Activated CD8-positive, alpha-beta memory T cell treated with anti-CD3 and anti-CD28 coated beads for 24 hours (primary cell): Measurements from ENCODE around the gene CILP.

Source experiments
- DNase-seq: peaks from one replicate; pipeline ENCODE4 v3.0.0-alpha.2; 2020

The CILP gene

DNA sequence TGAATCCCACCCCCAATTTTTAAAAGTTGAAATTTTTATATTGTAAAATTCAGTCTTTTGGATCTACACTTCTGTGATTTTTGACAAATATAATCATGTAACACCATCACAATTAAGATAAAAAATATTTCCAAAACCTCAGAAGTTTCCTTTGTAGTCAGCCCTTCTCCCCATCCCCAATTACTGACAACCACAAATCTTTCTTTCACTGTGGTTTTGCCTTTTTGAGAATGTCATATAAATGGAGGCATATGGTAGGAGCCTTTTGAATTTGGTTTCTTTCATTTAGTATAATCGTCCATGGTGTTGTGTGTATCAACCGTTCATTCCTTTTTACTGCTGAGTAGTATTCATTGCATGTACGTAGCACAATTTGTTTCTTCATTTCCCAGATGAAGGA, 7.9 kb upstream of the CILP start:
- no peak for DNase-seq

DNA sequence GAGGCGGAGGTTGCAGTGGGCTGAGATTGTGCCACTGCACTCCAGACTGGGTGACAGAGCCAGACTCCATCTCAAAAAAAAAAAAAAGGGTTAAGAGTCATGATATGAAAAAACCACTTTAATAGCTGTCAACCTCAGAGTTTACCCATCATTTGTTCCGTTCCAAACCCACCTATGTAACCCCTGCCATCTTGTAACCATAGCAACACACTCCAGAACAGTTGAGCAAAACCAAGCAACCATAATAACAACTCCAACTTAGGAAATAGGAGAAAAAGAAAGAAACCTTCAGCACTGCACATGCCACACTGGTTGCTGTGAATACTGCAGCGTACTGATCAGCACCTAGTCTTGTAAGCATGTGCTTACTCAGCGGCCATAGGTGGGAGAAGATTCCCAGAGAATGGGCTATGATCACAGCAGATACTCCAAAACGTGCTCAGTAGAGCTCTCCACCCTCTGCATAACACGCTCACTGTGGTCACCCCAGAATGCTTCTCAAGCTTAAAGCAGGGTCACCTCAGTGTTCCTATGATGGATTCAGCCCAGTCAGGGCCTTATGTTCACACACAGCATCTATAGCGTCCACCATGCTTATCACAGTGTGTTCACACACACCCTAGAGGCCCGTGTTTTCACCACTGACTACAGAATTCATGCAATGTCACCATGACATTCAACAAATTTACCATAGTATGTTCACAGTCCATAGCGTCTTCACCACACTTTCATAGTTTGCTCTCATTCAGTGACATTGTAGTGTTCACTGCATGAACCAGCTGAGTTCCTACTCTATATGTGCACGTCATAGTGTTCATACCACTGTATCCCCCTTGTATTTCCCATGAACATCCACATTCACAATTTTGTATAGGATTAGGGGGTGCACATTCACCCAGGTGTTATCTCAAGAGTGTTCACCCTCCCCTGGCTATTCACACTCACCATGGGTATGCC, 6.5 kb upstream of the CILP start:
- DNase-seq = no peak

DNA sequence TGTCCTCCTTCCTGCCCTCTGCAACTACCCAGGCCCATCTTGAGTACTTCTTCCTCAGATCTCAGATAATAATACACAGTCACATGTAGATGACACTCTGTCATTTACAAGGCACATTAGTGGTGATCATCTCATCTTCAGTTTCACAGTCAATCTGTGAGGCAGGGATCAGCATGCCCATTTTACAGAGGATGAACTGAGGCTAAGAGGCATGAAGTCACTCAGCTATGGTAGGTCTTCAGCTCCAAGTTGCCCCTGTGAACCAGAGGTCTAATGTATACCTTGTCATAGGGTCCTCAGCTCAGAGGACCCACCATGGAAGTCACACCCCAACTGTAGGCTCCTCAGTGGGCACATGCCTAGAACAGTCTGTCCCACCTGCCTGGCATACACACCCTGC, 4.2 kb upstream of the CILP start:
- DNase-seq = no peak

DNA sequence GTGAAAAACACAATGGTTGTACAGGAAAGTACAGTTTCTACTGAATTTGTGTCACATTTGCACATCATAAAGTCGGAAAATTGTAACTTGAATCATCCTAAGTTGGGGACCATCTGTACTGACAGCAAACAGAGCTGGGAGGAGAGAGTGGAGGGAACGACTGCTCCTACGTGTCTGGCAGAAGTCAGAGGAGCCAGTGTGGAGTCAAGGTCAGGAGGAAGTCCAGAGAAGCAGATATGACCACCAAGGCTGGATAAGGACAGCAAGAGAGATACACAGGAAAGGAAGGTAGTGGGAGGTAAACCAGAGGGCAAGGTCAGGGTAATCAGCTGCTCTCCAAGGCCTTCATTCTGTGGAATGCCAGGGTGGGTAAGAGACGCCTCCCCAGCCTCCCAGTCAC, 2.7 kb upstream of the CILP start:
- DNase-seq = no peak

DNA sequence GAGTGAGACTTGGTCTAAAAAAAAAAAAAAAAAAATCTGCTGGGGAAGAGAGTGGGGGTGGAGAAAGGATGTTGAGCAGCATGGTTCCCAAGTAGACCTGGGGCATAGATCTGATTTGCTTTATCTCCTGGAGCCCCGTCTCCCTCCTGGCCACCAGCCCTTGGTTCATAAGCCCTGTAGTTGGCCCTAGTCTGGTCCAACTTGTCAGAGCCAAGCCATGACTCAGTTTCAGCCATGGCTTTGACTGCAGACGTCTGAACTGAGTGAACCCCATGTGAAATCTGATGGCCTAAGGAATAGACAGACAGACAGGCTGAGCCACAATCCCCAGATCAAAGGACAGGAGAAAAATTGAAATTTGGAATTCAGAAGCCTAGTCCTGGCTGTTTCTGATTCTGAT, 2.0 kb upstream of the CILP start:
- DNase-seq = no peak

DNA sequence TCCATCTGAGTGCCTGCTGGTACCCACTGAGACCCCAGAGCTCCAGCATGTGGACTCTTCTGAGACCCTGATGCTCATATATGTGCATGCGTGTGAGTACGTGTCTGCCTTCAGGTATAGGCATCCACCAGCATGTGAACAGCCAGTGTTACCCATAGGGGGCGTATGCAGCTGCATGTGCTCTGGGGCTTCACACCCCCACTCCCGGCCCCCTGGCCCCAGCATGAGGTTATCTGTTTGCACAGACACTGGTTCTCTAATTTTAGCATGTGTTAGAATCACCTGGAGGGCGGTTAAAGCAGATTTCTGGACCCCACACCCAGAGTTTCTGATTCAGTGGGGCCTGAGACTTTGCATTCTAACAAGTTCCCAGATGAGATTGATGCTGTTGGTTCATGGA, 824 bp upstream of the CILP start:
- DNase-seq = peak; percentile 63

DNA sequence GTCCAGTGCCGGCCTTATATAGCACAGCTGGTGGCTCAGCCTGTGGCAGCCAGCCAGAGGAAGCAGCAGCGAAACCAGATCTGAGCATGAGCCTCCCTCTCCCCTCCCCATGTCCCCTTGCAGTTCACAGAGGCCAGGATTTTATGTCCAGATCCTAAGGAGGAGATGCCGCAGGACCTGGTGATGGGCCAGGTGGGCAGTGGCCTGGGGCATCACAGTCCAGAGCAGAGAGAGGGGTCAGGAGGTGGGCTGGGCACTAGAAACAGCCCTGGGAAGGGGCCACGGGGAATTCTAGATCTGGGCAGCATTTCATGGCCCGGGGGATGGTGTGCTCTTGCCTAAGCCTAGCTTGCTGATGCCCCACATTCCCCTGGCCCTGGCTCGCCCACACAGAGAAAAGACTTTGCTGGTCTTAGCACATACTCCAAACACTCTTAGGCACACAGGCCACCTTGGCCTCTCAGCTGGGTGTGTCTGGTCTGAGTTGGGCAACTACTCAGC, 259 bp upstream of the CILP start:
- DNase-seq = no peak

DNA sequence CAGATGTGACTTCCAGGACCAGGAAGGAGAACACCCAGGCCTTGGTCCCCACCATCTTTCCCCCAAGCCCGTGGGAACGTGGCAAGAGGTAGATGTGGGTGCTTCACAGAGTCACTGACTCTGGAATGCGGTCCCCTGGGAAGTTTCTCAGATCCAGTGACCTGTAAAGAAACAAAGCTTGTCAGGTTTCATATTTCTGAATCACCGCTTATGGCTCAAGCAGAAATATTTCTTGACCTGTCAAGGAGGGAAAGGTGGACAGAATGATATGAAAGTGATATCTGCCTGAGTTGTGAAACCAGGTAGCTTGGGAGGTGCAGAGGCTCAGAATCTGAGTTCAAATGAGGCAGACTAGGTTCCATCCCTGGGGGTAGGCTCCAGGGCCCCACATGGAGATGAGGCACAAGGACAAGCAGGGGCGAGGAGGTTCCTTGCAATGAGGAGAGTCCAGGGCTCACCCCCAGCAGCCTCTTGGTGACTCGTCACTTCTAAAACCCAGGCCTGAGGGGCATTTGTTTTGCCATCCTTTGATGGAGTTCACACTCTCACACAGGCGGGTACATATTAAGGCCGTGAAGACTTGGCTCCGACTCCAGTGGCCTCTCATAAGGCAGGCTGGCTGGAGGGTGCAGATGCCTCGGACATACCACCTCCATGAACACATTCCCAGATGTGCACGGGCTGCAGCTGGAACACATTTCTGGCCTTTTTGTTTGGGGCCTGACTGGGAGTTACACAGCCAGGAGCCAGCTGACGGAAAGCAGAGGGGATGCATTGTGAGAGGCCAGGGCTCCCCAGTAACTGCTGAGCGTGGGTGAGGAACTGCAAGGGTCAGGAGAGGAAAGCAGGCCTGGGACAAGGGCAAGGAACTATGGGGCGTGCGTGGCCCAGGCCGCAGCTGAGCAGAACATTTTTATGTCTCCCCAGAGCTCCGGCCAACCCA, 1.3 kb downstream of the CILP start:
- DNase-seq = no peak

DNA sequence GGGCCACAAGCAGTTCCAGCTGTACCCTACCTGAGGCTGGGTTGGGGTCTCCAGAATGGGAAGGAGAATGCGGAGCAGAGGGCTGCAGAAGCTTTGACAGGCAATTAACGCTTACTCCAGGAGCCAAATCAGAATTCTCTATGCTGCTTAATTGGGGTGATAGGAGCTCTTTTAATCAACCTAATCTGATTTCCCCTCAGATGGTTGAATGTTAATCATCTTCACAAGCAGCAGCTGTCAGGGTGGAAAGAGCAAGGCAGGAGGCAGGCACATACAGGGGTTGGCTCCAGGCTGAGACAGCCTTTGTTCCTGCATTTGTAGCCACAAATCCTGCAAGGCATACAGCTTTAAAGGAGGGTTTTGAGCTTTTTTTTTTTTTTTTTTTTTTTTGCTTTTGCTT, 2.6 kb downstream of the CILP start:
- DNase-seq = no peak

DNA sequence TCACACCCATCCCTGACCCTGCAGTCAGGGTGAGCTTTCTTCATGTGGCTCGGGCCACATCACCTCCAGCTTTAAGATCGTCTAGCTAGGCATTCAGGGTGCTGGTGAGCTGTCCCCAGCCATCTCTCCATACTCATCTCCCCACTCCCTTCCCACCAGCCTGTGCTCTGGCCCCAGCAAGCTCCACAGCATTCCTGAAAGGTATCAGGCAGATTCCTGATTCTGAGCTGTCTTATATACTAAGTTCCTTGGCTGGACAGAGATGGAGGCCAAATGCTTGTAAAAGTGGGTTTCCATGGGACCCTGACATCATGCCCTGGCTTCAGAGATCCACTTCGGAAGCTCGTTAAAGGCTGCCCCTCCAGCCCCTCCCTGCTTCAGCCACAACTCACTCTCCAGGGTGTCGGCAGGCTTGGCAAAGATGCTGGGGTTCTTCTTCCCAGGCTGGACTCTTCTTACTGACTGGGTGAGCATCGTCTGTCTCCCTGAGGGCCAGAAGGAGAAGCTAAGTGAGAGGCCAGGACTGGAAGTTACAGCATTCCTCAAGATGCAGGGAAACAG, 3.9 kb downstream of the CILP start:
- DNase-seq = no peak

DNA sequence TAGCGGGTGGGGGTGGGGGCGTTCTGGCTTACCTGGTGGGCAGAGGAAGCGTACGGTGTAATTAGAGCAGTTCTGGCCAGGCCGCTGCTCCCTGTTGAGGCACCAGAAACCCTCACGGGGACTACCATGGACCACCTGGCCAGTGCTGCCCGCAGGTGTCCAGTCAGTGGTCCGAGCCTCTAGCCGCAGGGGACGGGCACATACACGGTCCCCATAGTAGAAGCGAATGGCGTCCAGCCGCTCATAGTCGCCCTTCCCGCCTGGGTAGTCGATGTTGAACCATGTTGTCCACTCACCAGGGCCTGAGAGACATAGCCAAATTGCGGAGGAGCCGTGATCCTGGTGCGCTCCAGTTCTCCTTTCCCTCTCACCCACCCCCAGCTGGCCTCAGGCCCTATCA, 4.5 kb downstream of the CILP start:
- no peak for DNase-seq

DNA sequence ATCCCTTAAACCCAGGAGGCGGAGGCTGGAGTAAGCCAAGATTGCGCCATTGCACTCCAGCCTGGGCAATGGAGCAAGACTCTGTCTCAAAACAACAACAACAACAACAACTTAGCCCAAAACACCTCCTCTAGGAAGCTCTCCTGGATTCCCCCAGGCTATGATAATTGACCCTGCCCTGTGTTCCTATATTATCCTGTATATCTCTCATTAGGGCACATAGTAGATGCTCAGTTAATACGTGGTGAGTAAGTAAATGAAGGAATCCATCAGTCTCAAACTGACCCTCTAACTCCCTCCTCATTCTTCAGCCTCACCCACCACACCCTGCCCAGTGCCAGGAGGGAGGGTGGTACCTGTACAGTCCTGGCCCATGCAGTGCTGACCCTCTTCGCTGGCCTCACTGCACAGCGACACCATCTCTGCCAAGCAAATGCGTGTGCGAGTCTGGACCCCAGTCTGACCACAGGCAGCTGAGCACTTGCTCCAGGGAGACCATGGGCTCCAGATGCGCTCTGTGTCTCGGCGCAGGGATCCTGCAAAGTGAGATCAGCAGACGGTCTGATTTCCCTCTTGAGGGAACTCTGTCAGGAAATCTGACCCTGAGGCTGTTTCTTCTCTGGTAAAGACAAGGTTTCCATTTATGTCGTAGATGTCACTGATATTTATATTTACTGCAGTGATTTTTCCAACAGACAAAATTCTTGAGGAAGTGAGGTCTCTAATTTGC, 6.2 kb downstream of the CILP start:
- DNase-seq = no peak

DNA sequence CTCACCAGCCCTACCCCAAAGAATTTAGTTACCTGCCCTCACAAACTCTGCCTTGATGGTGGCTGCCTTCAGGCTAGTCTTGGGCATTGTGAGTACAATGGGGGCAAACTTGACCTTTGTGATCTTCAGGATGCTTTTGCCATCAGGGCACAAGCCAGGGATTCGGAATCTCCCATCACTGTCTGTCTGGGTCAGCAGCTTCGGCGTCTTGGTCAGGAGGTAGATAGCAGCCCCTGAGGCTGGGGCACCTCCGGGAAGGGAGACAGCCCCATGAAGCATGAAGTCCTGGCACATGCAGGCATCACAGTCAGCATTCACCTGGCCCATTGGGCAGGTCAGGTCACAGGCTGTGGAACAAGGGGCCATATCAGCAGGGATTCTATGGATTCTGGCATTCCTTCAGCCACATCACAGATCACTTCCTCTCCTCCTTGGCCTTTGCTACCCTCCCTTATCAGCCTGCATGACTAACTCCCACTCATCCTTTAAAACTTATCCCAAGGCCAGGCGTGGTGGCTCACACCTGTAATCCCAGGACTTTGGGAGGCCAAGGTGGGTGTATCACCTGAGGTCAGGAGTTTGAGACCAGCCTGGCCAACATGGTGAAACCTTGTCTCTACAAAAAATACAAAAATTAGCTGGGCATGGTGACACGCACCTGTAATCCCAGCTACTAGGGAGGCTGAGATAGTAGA, 6.9 kb downstream of the CILP start:
- DNase-seq = no peak

DNA sequence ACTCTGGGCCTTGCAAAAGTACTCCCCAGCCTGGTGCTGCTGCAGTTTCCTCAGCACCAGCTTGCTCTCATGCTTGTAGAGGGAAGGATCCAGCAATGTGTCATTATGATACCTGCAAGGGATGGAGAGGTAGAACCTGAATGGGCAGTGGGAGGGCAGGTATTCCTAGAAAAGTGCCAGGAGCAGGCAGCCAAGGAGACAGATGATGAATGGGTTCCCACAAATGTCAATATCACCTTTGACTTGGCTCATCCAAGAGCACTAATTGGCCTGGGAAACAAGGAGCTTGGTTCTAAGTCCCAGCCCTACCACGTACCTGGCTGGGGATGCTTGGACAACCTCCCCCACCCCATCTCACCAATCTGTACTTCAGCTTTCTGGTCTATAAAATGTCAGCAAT, 9.4 kb downstream of the CILP start:
- DNase-seq = no peak

DNA sequence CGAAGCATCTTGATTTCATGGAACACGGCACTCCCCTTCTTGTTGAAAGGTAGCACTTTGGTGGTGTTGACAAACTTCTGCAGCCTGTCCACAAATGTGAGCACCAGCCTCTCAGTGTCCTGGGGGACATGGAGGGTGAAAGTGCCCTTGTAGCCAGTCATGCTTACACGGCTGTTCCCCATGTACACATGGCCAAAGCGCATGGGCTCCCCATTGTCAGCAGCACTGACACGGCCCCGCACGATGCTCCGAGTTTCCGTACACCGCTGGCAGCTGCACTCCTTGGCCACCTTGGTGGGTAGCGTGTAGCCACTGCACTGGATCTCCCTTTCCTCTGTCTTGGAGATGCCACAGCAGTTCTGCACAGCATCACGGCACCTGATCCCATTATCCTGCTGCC, 12.7 kb downstream of the CILP start:
- no peak for DNase-seq

DNA sequence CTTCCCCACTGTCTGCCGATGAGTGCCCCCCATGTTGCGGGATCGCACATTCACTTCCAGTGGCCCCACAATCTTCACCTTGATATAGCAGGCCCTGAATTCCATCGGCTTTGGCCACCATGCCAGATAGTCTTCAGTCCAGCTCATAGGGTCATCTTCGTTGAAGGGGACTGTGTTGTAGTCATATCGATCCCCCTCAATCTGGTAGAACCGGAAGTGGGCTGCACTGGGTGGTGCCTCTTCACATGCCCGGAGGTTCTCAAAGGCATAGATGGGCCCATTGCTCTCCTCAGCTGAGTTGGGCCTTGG, 14.0 kb downstream of the CILP start:
- no peak for DNase-seq

DNA sequence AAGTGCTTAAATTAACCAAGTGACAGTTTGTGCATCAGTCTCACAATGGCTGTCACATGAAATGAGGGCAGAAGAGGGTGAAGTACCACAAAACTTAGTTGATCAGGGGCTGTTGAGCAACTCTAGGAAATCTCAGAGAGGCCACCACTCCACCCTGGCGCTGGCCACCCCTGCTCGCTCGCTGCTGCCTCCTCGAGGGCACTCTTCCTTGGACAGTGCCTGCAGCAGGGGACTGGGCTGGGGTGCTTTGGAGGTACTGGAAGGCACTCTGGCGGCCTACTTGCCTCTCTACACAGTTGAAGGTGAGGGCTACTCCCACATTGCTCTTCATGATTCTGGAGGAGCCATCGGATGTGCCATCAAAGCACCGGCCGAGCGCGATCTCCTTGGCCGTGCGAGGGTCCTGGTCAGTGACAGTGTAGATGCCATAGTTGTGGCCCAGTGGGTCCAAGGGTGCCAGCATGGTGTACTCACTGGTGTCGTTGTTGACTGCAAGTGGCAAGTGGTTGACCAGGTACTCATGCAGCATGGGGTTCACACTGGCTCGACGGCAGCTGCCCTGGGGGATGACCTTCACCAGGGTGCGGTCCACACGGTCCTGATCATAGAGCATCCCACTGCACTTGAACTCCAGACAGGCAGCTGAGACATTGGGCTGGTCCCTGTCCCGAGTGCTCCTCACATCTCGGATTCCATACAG, 14.5 kb downstream of the CILP start:
- no peak for DNase-seq

DNA sequence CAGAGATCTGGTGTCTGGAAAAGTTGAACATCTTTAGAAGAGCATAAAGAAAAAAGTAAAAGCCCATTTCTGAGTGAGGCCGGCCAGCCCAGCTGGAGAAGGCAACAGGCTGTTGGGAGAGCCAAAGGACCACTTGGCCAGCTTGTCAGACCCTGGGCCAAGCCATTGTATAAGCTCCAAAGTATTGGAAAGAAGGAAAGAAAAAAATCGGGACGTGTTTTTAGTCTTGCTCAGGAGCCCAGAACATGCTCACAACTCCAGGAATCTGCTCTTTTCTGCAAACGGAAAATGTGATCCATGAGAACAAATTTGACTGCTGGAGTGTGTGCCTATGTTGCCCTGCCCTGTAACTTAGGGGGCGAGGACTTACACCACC, 15.7 kb downstream of the CILP start:
- no peak for DNase-seq

DNA sequence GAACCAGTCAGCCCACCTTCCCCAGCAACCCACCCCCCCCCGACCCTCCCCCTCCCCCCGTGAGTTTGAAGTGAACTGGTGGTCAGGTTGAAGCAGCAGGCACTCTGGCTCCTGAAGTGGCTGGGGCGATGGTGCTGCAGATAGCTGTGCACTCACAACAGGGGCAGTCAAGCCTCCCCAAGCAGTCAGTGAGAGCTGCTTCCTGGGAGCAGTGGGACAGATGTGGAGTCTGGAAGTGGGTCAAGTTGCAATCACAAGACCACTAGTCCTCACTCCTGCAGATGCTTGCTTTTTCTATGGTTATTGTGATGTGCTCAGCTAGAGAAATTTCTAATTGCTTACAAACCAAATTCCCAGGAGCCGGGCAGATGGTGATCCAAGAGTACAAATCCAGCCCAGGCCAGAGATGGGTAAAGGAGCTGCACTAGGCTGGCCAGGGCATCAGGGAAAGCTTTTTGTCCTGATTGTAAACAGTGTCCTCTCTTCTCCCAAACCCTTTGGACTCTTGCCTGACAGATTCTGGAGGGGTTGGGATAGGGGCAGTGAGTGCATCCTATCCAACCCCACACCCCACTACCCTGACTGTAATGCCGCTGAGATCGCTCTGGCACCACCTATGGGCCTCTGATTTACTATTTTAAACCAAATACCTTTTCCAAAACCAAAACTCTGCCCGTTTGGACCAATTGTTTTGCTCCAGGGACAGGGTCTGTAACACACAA, 16.3 kb downstream of the CILP start:
- no peak for DNase-seq

DNA sequence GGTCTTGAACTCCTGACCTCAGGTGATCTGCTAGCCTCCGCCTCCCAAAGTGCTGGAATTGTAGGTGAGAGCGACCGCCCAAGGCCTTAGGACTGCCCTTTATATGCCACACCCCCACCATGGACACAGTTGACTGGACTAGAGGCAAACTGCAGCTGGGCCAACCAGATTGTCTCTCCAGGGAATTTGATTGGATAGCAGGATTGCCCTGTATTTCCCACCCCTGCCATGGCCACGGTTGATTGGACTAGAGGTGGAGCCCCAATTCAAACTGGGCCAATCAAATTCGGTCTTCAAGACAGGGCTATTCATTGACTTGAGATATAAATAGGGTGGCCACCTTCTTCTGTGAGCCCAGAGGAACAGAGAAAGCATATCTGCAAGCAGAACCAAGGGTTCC, 19.3 kb downstream of the CILP start:
- DNase-seq = no peak
